PC-3 (cell line): ENCODE data around the gene TMEM141. TPM values are rescaled to one million over a fixed set of nuclear protein-coding genes. Genes with fewer than 3 reads are reported as not detected.

Experiments used
- ATAC-seq: fragments of 200-7000 bp; cut with Tn5 transposase; 2 replicates; pipeline ENCODE4 v1.9.1; 2020; ENCODE audit warnings: mild to moderate bottlenecking, moderate library complexity
- BruUV-seq: library from RNA; stranded (reverse); fragments of 400-500 nt; replicated peaks from 2 replicates; lab custom pipeline; 2021; lab: Mats Ljungman, UMichigan
- CTCF ChIA-PET: fragments of 300-600 bp; sonication (Branson Sonifier 250); formaldehyde crosslinking; loops from one replicate; lab custom pipeline; 2022; ENCODE audit warnings: antibody characterized with exemption; lab: Charles Lee
- POLR2A ChIA-PET: fragments of 300-600 bp; sonication (Branson Sonifier 250); formaldehyde crosslinking; loops from one replicate; lab custom pipeline; 2022; ENCODE audit warnings: antibody characterized with exemption; ENCODE audit not compliant: unreplicated experiment; lab: Charles Lee
- DNase-seq: peaks from one replicate; pipeline ENCODE4 v3.0.0-alpha.2; 2015
- H2AFZ ChIP-seq: fragments of 300-600 bp; sonication (generic); 2 replicates; pipeline ENCODE4 v1.6.0; 2016; ENCODE audit warnings: antibody characterized with exemption, low read length
- H3F3A ChIP-seq: fragments of 300-600 bp; sonication (generic); one replicate; pipeline ENCODE4 v1.6.0; 2017; ENCODE audit warnings: antibody characterized with exemption, low read length, control low read depth, mild to moderate bottlenecking; ENCODE audit not compliant: unreplicated experiment
- H3K27ac ChIP-seq: fragments of 300-600 bp; sonication (generic); 2 replicates; pipeline ENCODE4 v1.5.1; 2016; ENCODE audit warnings: mild to moderate bottlenecking, low read length
- H3K27me3 ChIP-seq: fragments of 300-600 bp; sonication (generic); 2 replicates; pipeline ENCODE4 v1.6.1; 2016; ENCODE audit warnings: low read length, mixed read lengths
- H3K36me3 ChIP-seq: fragments of 300-600 bp; sonication (generic); 2 replicates; pipeline ENCODE4 v1.6.1; 2016; ENCODE audit warnings: low read depth, mixed run types, low read length, mixed read lengths
- H3K4me1 ChIP-seq: fragments of 300-600 bp; sonication (generic); 2 replicates; pipeline ENCODE4 v1.5.1; 2016; ENCODE audit warnings: low read length; ENCODE audit not compliant: insufficient read depth
- H3K4me2 ChIP-seq: fragments of 300-600 bp; sonication (generic); 2 replicates; pipeline ENCODE4 v1.6.0; 2016; ENCODE audit warnings: low read length
- H3K4me3 ChIP-seq: fragments of 300-600 bp; sonication (generic); 2 replicates; pipeline ENCODE4 v1.5.1; 2016; ENCODE audit warnings: mild to moderate bottlenecking, low read length, mixed read lengths
- H3K79me2 ChIP-seq: fragments of 300-600 bp; sonication (generic); 2 replicates; pipeline ENCODE4 v1.6.1; 2017; ENCODE audit warnings: low read length, mixed read lengths
- H3K9ac ChIP-seq: fragments of 300-600 bp; sonication (generic); 2 replicates; pipeline ENCODE4 v1.6.0; 2016; ENCODE audit warnings: mild to moderate bottlenecking, low read length
- H3K9me2 ChIP-seq: fragments of 300-600 bp; sonication (generic); replicated peaks from 2 replicates; pipeline ENCODE4 v1.6.1; 2016; ENCODE audit warnings: mixed run types, low read length, mixed read lengths
- H3K9me3 ChIP-seq: fragments of 300-600 bp; sonication (generic); 2 replicates; pipeline ENCODE4 v1.6.1; 2016; ENCODE audit warnings: low read length, mixed read lengths
- H4K20me1 ChIP-seq: fragments of 300-600 bp; sonication (generic); 2 replicates; pipeline ENCODE4 v1.6.1; 2016; ENCODE audit warnings: low read length, mixed read lengths
- CTCF ChIP-seq: fragments of 300-600 bp; sonication (generic); conservative IDR thresholded peaks from 2 replicates; pipeline ENCODE4 v1.5.1; 2017; ENCODE audit warnings: antibody characterized with exemption, low read depth, mild to moderate bottlenecking, low read length
- EZH2 ChIP-seq: fragments of 300-600 bp; sonication (generic); IDR thresholded peaks from one replicate; pipeline ENCODE4 v1.6.1; 2017; ENCODE audit warnings: antibody characterized with exemption, mild to moderate bottlenecking, low read length; ENCODE audit not compliant: unreplicated experiment
- EZH2phosphoT487 ChIP-seq: fragments of 300-600 bp; sonication (generic); IDR thresholded peaks from 2 replicates; pipeline ENCODE4 v1.6.1; 2018; ENCODE audit warnings: mild to moderate bottlenecking, antibody characterized with exemption, low read length, borderline replicate concordance
- intact Hi-C: fragments of 100-400 bp; cut with micrococcal nuclease; formaldehyde crosslinking; loops from 2 replicates; pipeline ENCODE4 v1.9.0; 2023
- total RNA-seq: library from RNA; depleted of rRNA; stranded (reverse); fragments of >200 nt; gene quantifications from 2 replicates; pipeline ENCODE4 v1.2.3, GENCODE V29; 2014

The TMEM141 gene
- total RNA-seq, 1 experiment from 2014 or later: 101 TPM

- Histone ChIP-seq H4K20me1 (no peaks in the 10 kb centered on the region), H3K36me3 (no peaks in the 10 kb centered on the region), H3K27me3 (no peaks in the 10 kb centered on the region), H3F3A (no peaks in the 10 kb centered on the region), H3K4me3 (no peak overlapping the region), H3K27ac (no peak overlapping the region), H2AFZ (no peak overlapping the region), H3K9ac (no peak overlapping the region), H3K79me2 (no peaks in the 10 kb centered on the region), H3K4me2 (no peak overlapping the region), H3K4me1 (no peaks in the 10 kb centered on the region), H3K9me2 (no peaks in the 10 kb centered on the region), H3K9me3 (no peaks in the 10 kb centered on the region)
- BruUV-seq: no TSS peak
- TF ChIP-seq EZH2: no peak
- no peak for TF ChIP-seq EZH2phosphoT487
- no peak for TF ChIP-seq CTCF
- DNase-seq: no peak
- ChIA-PET CTCF (no interaction called here), POLR2A (no interaction called here)
- ATAC-seq: no peak
- intact Hi-C loops: no loop called here
These were observed 34.3 kb upstream of the TMEM141 start for GRCh38 chr9:136756836-136757235.

- Histone ChIP-seq H3K36me3 (no peaks in the 10 kb centered on the region), H4K20me1 (no peaks in the 10 kb centered on the region), H2AFZ (no peak overlapping the region), H3K9me2 (no peaks in the 10 kb centered on the region), H3K9me3 (no peaks in the 10 kb centered on the region), H3F3A (no peaks in the 10 kb centered on the region), H3K4me3 (no peak overlapping the region), H3K4me2 (no peak overlapping the region), H3K9ac (no peak overlapping the region), H3K79me2 (no peaks in the 10 kb centered on the region), H3K27ac (no peak overlapping the region), H3K27me3 (no peaks in the 10 kb centered on the region), H3K4me1 (no peaks in the 10 kb centered on the region)
- no peak for ATAC-seq
- no TSS peak for BruUV-seq
- POLR2A ChIA-PET: no interaction called here
- intact Hi-C loops: no loop called here
- CTCF ChIA-PET: no interaction called here
- no peak for TF ChIP-seq EZH2
- TF ChIP-seq CTCF: no peak
- TF ChIP-seq EZH2phosphoT487: no peak
- DNase-seq: no peak
These were observed 33.8 kb upstream of the TMEM141 start for GRCh38 chr9:136757328-136757727.

GRCh38 chr9:136757751-136758140 is 33.4 kb upstream of the TMEM141 start:
- no peak overlapping the region for H2AFZ ChIP-seq
- no peaks in the 10 kb centered on the region for H3K9me2 ChIP-seq
- no peak overlapping the region for H3K27ac ChIP-seq
- intact Hi-C loops: no loop called here
- H3K36me3 ChIP-seq: no peaks in the 10 kb centered on the region
- H3K4me3 ChIP-seq: no peak overlapping the region
- no peaks in the 10 kb centered on the region for H3F3A ChIP-seq
- no peak overlapping the region for H3K9ac ChIP-seq
- CTCF ChIA-PET: interaction anchor here (0.7 kb wide), 1 partner anchor 92 kb away, joined by 8 read pairs; no protein-coding TSS in a partner anchor
- no TSS peak for BruUV-seq
- DNase-seq (no peak), ATAC-seq (no peak)
- no peaks in the 10 kb centered on the region for H3K79me2 ChIP-seq
- no peaks in the 10 kb centered on the region for H3K9me3 ChIP-seq
- no peaks in the 10 kb centered on the region for H3K4me1 ChIP-seq
- POLR2A ChIA-PET: no interaction called here
- TF ChIP-seq CTCF (no peak), EZH2 (no peak), EZH2phosphoT487 (no peak)
- no peak overlapping the region for H3K4me2 ChIP-seq
- H4K20me1 ChIP-seq: no peaks in the 10 kb centered on the region
- H3K27me3 ChIP-seq: no peaks in the 10 kb centered on the region
